ENCODE measurements around the gene PPP1R16B.
"Not testable (repeated sequence)": the region's sequence is repeated elsewhere in the genome, so short reads cannot be mapped to it uniquely, and the experiment has no call there.

PPP1R16B gene

DNA sequence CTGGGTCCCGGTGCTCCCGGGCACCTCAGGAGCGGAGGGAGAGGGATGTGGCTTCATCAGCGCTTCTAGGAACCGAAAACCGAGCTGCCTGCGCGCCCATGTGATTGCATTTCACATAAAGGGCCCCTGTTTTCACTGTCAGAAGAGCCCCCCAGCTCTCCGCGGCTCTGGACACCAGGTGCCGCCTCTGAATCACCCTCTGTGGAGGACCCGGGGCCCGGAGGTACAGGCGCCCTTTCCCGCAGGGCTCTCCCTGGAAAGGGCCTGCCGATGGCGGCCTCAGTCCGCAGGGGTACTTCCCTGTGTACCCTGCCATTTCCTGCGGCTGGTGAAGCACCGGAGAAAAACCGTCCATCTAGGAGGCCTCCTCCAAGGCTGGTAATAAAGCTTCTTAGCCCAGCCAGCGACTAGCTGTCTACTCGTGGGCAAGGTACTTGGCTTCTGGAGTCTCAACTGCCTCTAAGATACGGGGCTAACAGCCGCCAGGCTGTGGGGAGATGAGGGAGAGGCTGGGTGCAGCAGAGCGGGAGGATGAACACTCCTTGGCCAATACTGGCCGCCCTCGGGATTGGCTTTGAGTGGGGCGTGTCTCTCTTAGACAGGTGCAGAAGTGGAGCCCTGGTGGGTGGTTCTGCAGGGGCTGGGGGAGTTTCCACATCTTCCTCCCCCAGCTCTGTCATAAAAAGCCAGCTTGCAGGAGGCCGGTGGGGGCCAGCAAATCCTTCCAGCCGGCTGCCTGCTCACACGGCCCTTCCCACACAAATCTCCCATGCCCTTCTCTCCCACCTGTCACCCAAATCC is 1.6 kb downstream of the PPP1R16B start:
- H3K27ac ChIP-seq = no peak overlapping the region
- TF ChIP-seq, protein P1, sequence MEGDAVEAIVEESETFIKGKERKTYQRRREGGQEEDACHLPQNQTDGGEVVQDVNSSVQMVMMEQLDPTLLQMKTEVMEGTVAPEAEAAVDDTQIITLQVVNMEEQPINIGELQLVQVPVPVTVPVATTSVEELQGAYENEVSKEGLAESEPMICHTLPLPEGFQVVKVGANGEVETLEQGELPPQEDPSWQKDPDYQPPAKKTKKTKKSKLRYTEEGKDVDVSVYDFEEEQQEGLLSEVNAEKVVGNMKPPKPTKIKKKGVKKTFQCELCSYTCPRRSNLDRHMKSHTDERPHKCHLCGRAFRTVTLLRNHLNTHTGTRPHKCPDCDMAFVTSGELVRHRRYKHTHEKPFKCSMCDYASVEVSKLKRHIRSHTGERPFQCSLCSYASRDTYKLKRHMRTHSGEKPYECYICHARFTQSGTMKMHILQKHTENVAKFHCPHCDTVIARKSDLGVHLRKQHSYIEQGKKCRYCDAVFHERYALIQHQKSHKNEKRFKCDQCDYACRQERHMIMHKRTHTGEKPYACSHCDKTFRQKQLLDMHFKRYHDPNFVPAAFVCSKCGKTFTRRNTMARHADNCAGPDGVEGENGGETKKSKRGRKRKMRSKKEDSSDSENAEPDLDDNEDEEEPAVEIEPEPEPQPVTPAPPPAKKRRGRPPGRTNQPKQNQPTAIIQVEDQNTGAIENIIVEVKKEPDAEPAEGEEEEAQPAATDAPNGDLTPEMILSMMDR (conservative IDR thresholded peaks at IDR 0.05) = no peak

DNA sequence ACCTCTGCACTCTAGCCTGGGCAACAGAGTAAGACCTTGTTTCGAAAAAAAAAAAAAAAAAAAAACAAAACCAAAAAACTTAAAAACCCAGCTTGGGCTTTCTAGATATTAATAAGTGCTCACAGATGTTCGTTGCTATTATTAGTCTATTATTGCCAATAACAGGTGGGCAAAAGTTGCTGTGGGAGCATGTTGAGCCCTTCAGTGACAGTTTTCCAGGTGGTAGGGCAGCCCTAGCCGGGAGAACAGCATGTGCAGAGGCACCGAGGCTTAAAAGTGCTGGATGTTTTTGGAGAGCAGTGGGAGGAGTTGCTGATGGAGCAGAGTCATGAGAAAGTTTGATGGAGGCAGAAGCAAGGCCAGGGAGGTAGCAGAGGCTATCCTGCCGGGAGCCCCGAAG is 4.4 kb downstream of the PPP1R16B start:
- TF ChIP-seq, protein P1 (conservative IDR thresholded peaks at IDR 0.05) = no peak
- no peak overlapping the region for H3K27ac ChIP-seq

DNA sequence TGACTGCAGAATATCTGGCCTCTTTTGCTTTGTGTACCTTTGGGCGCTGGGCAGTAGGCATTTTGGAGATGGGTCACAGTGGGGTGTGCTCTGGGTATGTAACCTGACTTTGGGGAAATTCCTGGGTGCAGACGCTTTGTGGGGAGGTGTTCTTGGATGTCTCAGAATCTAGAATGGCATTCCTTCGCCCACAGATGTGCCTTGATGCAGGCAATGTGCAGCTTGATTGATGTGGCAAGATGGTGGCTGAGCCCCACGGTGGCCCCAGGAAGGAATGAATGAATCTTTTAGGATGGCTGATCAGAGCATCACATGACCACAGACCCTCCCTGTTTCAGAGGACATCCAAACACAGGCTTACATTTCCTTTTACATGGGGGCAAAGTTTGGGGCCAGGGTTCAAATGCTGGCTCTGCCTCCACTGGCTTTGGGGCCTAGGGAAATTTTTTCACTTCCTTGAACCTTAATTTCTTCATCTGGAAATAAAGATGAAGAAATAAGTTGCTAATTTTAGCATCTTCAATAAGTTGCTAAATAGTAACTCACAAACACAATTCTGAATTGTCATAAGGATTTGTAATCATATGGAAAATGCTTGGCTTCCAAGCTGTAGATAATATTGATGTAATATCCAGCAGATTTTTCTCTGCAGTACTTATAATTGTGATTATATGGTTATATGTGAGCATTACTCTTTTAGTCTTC is 5.6 kb downstream of the PPP1R16B start:
- TF ChIP-seq, protein P1 (conservative IDR thresholded peaks at IDR 0.05) = no peak
- no peak overlapping the region for H3K27ac ChIP-seq

DNA sequence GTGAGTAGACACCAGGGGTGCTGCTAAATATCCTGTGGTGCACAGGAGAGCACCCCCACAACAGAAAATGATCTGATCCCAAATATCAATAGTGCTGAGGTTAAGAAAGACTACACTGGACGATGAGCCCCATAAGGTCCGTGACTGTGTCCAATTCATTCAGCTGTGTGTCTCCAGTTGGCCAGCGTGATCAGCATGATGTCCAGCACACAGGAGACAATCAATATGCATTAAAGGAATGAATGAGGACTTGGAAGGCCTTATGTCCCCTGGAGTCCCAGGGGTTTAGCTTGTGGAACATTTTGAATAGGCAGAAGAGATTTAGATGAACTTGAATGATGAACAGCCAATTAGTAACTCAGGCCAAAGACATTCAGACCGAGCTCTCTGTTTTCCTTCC is 6.3 kb downstream of the PPP1R16B start:
- no peak overlapping the region for H3K27ac ChIP-seq
- TF ChIP-seq, protein P1 (conservative IDR thresholded peaks at IDR 0.05) = no peak

DNA sequence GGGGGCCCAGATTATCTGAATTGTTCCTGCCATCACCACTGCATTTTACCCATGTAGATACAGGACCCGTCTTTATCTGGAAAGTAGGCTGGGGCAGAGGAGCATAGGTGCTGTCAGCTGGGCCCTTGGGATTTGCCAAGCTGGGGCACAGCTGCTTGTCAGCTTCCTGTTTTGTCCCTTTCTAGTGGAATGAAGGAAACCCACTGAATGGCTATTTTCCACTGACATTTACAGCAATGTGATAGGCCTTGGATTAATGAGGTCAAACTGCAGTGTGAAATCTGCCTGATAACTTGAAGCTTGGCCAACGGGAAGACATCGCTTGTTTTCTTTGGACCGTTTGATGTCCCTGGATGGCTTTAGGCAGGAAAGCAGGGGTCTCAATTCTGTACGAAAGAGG is 6.7 kb downstream of the PPP1R16B start:
- H3K27ac ChIP-seq = no peak overlapping the region
- TF ChIP-seq, protein P1 (conservative IDR thresholded peaks at IDR 0.05) = no peak

DNA sequence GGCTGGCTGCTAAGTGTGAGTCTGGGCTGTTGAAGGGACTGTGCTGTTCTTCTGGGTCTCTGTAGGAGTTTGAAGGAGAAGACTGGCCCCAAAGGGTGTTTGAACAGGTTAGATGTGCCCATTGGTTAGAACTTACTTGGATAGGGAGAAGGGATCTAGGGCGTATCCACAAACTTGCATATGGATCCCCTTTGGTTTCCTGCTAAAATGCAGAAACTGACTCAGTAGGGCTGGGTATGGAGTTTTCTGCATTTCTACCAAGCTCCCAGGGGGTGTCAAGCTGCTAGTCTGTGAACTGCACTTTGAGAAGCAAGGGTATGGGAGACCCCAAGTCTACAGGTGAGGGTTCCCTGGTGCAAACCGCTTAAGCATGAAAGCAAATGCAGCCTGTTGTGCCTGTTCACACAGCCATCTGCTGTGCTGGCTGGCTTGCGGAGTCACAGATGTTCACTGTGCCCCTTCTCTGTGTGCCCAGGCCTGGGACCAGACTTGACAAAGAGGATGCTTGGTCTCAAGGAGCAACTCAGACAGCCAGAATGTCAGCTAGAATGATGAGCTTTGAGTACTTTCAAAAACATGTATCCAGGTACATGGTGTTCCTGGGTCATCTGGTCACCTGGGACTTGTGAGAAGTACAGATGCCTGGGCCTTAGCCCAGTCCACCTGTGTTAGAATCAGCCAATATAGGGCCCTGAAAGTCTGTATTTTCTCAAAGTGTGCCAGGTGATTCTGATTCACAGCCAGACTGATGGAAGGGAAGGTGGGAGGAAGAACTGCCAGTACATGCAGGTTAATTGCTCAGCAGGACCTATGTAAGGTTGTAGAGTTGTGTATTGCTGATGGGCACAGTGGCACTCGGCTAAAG is 7.4 kb downstream of the PPP1R16B start:
- H3K27ac ChIP-seq = no peak overlapping the region
- TF ChIP-seq, protein P1 (conservative IDR thresholded peaks at IDR 0.05) = no peak

DNA sequence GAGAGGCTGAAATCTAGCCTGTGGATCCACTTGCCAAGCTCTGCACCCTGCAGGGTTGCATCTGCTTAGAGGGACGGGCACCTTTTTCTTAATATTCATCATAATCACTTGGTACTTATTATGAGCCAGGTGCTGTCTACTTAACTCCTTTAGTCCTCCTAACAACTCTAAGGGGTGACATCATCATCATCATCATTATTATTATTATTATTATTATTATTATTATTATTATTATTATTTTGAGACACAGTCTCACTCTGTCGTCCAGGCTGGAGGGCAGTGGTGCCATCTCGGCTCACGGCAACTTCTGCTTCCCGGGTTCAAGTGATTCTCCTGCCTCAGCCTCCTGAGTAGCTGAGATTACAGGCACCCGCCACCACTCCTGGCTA is 8.1 kb downstream of the PPP1R16B start:
- H3K27ac ChIP-seq = not testable (repeated sequence)

Measured in VCaP (cell line).